Sigmoid colon (tissue), 7 donors: Measurements from ENCODE around the gene WDR1. TPM values are rescaled to one million over a fixed set of nuclear protein-coding genes. Genes with fewer than 3 reads are reported as not detected.

Source experiments
- DNase-seq: peaks from one replicate; pipeline ENCODE4 v3.0.0-alpha.2; 2019
- H3K27ac ChIP-seq, 4 donors: fragments of 200-600 bp; sonication (generic); one replicate each; pipeline ENCODE4 v1.5.1; 2016 to 2019; ENCODE audit warnings: mild to moderate bottlenecking in 1 of 4
- H3K27me3 ChIP-seq, 3 donors: fragments of 200-600 bp; sonication (generic); one replicate each; pipeline ENCODE4 v1.5.1; 2019; ENCODE audit warnings: mild to moderate bottlenecking in 1 of 3
- H3K36me3 ChIP-seq, 4 donors: fragments of 200-600 bp; sonication (generic); one replicate each; pipeline ENCODE4 v1.5.1; 2016 to 2019
- H3K4me1 ChIP-seq, 4 donors: fragments of 200-600 bp; sonication (generic); one replicate each; pipeline ENCODE4 v1.5.1; 2017 to 2019
- H3K4me3 ChIP-seq, 4 donors: fragments of 200-600 bp; sonication (generic); one replicate each; pipeline ENCODE4 v1.5.1; 2017 to 2019; ENCODE audit warnings: mild to moderate bottlenecking in 2 of 4, moderate library complexity in 1 of 4
- H3K9me3 ChIP-seq, 4 donors: fragments of 200-600 bp in 3 of 4; sonication (generic) in 3 of 4; one replicate each; pipeline versions ENCODE4 v1.5.1 to v1.6.1; 2013 to 2019
- EP300 ChIP-seq, 4 donors: sonication (generic); formaldehyde crosslinking; IDR thresholded peaks; one replicate each; pipeline ENCODE4 v1.6.1; 2017; ENCODE audit warnings: antibody characterized with exemption in 4 of 4
- POLR2A ChIP-seq, 2 donors: fragments of 450-650 bp; IDR thresholded peaks; one replicate each; pipeline ENCODE4 v1.6.1; 2016; ENCODE audit warnings: antibody characterized with exemption in 2 of 2, mild to moderate bottlenecking in 2 of 2, moderate library complexity in 2 of 2
- POLR2AphosphoS5 ChIP-seq, 4 donors: sonication (generic); formaldehyde crosslinking; IDR thresholded peaks; one replicate each; pipeline ENCODE4 v1.6.1; 2017; ENCODE audit warnings: antibody characterized with exemption in 4 of 4
- WGBS, 2 donors: extraction: QIAGEN DNeasy Blood & Tissue Kit; methylation state at CpG; one replicate each; pipeline ENCODE4 v1.1.7; 2013; 5-methylcytosine and 5-hydroxymethylcytosine counted together
- intact Hi-C: fragments of 100-400 bp; cut with DNase I; formaldehyde crosslinking; loops from one replicate; pipeline ENCODE4 v1.15.1; 2023
- polyA plus RNA-seq, 3 donors: library from polyadenylated mRNA; stranded (reverse); fragments of 200-250 nt; gene quantifications; one replicate each; pipeline ENCODE4 v1.2.3, GENCODE V29; 2013
- small RNA-seq, 3 donors: library from RNA; depleted of rRNA; stranded (forward); fragments of <200 nt; gene quantifications; one replicate each; pipeline ENCODE3, GENCODE V24; 2016
- total RNA-seq, 4 donors: library from RNA; depleted of rRNA; stranded (reverse); fragments of >200 nt; gene quantifications; one replicate each; pipeline ENCODE4 v1.1.0, GENCODE V29; 2016
- TF ChIP-seq, protein P1 (sequence below), 4 experiments: fragments of 450-650 bp in 3 of 4; fragments of 200-600 bp in 1 of 4; IDR thresholded peaks; one replicate each; pipeline ENCODE4 v1.5.1; 2016 to 2019; ENCODE audit warnings: antibody characterized with exemption in 4 of 4, mild to moderate bottlenecking in 3 of 4, moderate library complexity in 2 of 4
- donor health status: healthy with polysubstance abuse.
- donor health status: Bipolar disorder and iron deficiency.
- donor health status: healthy.

Gene WDR1
- total and polyA plus RNA-seq, 7 donors, result 171 to 267 (median 240) TPM

DNA sequence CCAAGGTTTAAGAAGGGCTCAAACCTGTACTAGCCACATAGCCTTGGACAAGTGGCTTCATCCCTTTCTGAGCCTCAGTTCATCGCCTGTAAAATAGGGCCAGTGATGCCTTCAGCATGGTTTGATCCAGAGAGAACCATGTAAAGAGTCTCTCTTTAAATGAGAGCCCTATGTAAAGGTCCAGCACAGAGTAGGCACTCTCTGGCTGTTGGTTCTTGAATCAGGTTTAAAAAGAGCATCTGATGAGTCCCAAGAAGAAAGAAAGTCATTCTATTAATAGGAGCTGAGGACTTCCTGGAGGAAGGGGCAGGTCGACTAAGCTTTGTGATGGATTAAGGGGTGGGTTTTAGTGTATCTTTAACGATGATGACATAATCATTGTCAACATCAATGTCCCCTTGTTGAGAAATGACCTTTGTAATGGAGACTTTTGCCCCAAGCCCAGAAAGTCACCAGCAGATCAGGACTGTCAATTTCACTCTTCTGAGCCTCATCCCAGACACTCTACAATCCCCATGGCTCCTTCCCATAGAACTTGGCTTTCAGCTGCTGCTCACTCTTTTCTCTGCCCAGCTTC is 91.3 kb downstream of the WDR1 start:
- TF ChIP-seq, protein P1, sequence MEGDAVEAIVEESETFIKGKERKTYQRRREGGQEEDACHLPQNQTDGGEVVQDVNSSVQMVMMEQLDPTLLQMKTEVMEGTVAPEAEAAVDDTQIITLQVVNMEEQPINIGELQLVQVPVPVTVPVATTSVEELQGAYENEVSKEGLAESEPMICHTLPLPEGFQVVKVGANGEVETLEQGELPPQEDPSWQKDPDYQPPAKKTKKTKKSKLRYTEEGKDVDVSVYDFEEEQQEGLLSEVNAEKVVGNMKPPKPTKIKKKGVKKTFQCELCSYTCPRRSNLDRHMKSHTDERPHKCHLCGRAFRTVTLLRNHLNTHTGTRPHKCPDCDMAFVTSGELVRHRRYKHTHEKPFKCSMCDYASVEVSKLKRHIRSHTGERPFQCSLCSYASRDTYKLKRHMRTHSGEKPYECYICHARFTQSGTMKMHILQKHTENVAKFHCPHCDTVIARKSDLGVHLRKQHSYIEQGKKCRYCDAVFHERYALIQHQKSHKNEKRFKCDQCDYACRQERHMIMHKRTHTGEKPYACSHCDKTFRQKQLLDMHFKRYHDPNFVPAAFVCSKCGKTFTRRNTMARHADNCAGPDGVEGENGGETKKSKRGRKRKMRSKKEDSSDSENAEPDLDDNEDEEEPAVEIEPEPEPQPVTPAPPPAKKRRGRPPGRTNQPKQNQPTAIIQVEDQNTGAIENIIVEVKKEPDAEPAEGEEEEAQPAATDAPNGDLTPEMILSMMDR (IDR thresholded peaks at IDR 0.05), result no peak
- TF ChIP-seq EP300 (IDR thresholded peaks at IDR 0.05) (no peak), POLR2AphosphoS5 (IDR thresholded peaks at IDR 0.05) (no peak), POLR2A (IDR thresholded peaks at IDR 0.05) (no peak)

More for the DNA sequence above, 91.3 kb downstream of the WDR1 start:
- no peaks in the 10 kb centered on the region for H3K27me3 ChIP-seq
- no peaks in the 10 kb centered on the region for H3K9me3 ChIP-seq
- peaks cover 0 to under 1% (median 0%) of the 10 kb centered on the region in 4 donors for H3K4me1 ChIP-seq
- DNase-seq, result no peak
- intact Hi-C loops, result no loop called here
- no peaks in the 10 kb centered on the region for H3K36me3 ChIP-seq
- no peak overlapping the region for H3K4me3 ChIP-seq
- WGBS, 2 donors, result 46 to 71% methylated on average over 3 of the region's 3 CpGs
- no peak overlapping the region for H3K27ac ChIP-seq

Small RNA genes within 50 kb of the gene (small RNA-seq; reads per million reads assigned to genes)
- gene AC093664.1 (0 reads per million in 3 donors), gene MIR3138 (0 to 0.32 (median 0.06) reads per million in 3 donors), gene RNA5SP155 (0 reads per million in 3 donors)

Other genes with a start within 250 kb of the WDR1 start
- gene SLC2A9, start 95.3 kb downstream of the WDR1 start, total RNA-seq, result 1 to 10 TPM; 3.9 to 6.7 (median 5.8) TPM
- gene SLC2A9, start 95.3 kb downstream of the WDR1 start, polyA plus RNA-seq, result 1 to 10 TPM in 1 of 3 donors, under 1 TPM in 1, not detected in 1; 0.92 to 4.8 TPM